Tibial artery (tissue), 4 donors: ENCODE measurements around the gene PDSS1.

ENCODE experiments used
- DNase-seq, 2 donors: peaks; one replicate each; pipeline ENCODE4 v3.0.0-alpha.2; 2019
- H3K27ac ChIP-seq, 2 donors: fragments of 200-600 bp; sonication (generic) in 1 of 2; 1 replicate in 1 of 2; 2 replicates in 1 of 2; pipeline ENCODE4 v1.5.1; 2018 to 2019; ENCODE audit warnings: mild to moderate bottlenecking in 1 of 2
- H3K27me3 ChIP-seq, 2 donors: fragments of 200-600 bp; sonication (generic) in 1 of 2; one replicate each; pipeline versions ENCODE4 v1.5.1 to v1.6.0; 2016 to 2019
- H3K36me3 ChIP-seq, 3 donors: fragments of 200-600 bp; sonication (generic) in 2 of 3; one replicate each; pipeline ENCODE4 v1.5.1; 2016 to 2019; ENCODE audit warnings: mild to moderate bottlenecking in 2 of 3
- H3K4me1 ChIP-seq, 4 donors: fragments of 200-600 bp; sonication (generic) in 2 of 4; 1 replicate in 3 of 4; 2 replicates in 1 of 4; pipeline ENCODE4 v1.5.1; 2016 to 2019
- H3K4me3 ChIP-seq, 2 donors: fragments of 200-600 bp; sonication (generic) in 1 of 2; 1 replicate in 1 of 2; 2 replicates in 1 of 2; pipeline ENCODE4 v1.5.1; 2018 to 2019; ENCODE audit warnings: mild to moderate bottlenecking in 2 of 2
- H3K9me3 ChIP-seq, 3 donors: fragments of 200-600 bp; sonication (generic) in 1 of 3; one replicate each; pipeline ENCODE4 v1.5.1; 2016 to 2019
- CTCF ChIP-seq, 2 experiments: fragments of 200-600 bp in 1 of 2; fragments of 450-650 bp in 1 of 2; IDR thresholded peaks; one replicate each; pipeline ENCODE4 v1.5.1; 2017 to 2019; ENCODE audit warnings: antibody characterized with exemption in 2 of 2, mild to moderate bottlenecking in 1 of 2, moderate library complexity in 1 of 2
- intact Hi-C: fragments of 100-400 bp; cut with DNase I; formaldehyde crosslinking; loops from one replicate; pipeline ENCODE4 v1.15.0; 2023; ENCODE audit warnings: low total_unique reads

The PDSS1 gene

DNA sequence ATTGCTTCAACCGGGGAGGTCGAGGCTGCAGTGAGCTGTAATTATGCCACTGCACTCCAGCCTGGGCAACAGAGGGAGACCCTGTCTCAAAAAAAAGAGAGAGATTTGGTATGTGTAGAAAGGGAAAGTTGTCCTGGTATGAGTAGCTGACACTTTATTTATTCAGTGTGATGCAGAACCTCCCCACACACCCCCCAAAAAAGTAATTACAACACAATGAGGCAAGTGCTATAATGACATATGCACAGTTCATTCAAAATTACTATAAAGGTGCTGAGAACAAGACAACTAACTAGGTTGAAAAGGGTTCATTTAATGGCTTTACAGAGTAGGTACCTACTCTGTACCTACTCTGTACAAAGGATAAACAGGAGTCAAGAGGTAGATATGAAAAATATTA is 80.2 kb downstream of the PDSS1 start:
- Histone ChIP-seq H3K36me3 (no peaks in the 10 kb centered on the region), H3K4me3 (no peak overlapping the region), H3K9me3 (no peaks in the 10 kb centered on the region), H3K27me3 (no peaks in the 10 kb centered on the region), H3K27ac (no peak overlapping the region), H3K4me1 (peaks cover 0 to 26% (median 10%) of the 10 kb centered on the region in 4 donors)
- DNase-seq, result no peak
- intact Hi-C loops, result no loop called here
- TF ChIP-seq CTCF (IDR thresholded peaks at IDR 0.05), result no peak

- H3K4me1 ChIP-seq, result peaks cover 0 to 26% (median 10%) of the 10 kb centered on the region in 4 donors
- H3K4me3 ChIP-seq, result no peak overlapping the region
- intact Hi-C loops, result no loop called here
- no peaks in the 10 kb centered on the region for H3K9me3 ChIP-seq
- no peak for DNase-seq
- TF ChIP-seq CTCF (IDR thresholded peaks at IDR 0.05), result no peak
- H3K27me3 ChIP-seq, result no peaks in the 10 kb centered on the region
- no peak overlapping the region for H3K27ac ChIP-seq
- no peaks in the 10 kb centered on the region for H3K36me3 ChIP-seq
Observed at GRCh38 chr10:26779176-26779860, 81.8 kb downstream of the PDSS1 start.

- no peaks in the 10 kb centered on the region for H3K27me3 ChIP-seq
- H3K27ac ChIP-seq, result no peak overlapping the region
- intact Hi-C loops, result no loop called here
- TF ChIP-seq CTCF (IDR thresholded peaks at IDR 0.05), result no peak
- no peaks in the 10 kb centered on the region for H3K9me3 ChIP-seq
- no peaks in the 10 kb centered on the region for H3K36me3 ChIP-seq
- H3K4me3 ChIP-seq, result no peak overlapping the region
- peaks cover 0 to 26% (median 12%) of the 10 kb centered on the region in 4 donors for H3K4me1 ChIP-seq
- DNase-seq, result no peak
Observed at GRCh38 chr10:26780106-26780792, 82.7 kb downstream of the PDSS1 start.

DNA sequence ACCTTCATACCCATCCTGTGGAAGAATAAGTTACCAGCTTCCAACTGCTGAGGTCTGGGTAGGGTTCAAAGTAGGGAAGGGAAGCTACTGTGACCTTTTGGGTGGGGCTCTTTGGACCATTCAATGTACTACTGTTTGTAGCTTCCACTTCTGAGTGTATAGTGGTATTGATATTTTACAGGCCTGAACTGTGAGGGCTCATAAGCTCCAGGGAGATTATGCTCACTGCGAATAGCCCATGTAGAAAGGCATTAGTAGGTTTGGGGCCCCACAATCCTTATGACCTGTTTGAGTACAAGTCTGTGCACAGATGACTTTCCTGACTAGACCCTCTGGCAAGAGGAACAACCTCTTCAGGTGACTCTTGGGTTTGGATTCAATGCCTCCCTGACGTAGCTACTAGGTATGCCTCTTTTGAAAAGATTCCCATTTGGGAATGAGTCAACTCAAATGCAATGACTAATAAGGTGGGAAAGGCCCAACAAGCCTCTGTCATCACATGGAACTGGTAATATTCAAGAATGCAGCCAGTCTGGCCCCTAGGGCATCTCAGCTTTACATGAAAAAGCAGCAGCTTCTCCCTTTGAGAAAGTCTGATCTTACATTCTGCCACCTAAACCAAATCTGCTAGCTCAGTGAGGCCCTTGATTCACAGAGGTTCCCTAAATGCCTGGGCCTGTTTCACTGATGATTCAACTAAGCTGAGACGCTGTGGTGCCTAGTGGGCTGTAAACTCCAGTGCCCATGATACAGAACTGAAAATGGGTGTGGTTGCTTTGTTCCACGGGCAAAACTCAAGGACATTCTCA is 83.5 kb downstream of the PDSS1 start:
- intact Hi-C loops, result no loop called here
- Histone ChIP-seq H3K27ac (no peak overlapping the region), H3K36me3 (no peaks in the 10 kb centered on the region), H3K27me3 (no peaks in the 10 kb centered on the region), H3K4me3 (no peak overlapping the region), H3K4me1 (peaks cover 0 to 26% (median 13%) of the 10 kb centered on the region in 4 donors), H3K9me3 (no peaks in the 10 kb centered on the region)
- TF ChIP-seq CTCF (IDR thresholded peaks at IDR 0.05), result no peak
- DNase-seq, result no peak

DNA sequence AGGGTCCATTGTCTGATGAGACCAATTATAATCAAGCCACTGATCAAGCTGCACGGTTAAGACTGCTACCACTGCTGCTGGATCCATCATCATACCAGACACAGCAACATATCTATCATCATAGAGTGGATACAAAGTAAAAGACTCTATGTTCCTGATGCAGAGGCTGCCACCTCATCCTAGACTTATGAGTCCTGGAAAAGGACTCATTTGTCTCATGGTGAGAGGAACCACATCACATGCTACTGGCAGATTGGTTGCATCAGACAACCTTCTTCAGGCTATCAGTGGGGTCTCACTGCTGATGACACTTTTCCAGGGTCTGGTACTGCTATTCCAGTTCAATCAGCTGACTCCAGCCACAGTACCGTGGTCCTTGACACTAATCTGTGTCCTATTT is 84.3 kb downstream of the PDSS1 start:
- intact Hi-C loops, result no loop called here
- H3K9me3 ChIP-seq, result no peaks in the 10 kb centered on the region
- DNase-seq, result no peak
- peaks cover 0 to 25% (median 12%) of the 10 kb centered on the region in 4 donors for H3K4me1 ChIP-seq
- H3K4me3 ChIP-seq, result no peak overlapping the region
- no peaks in the 10 kb centered on the region for H3K27me3 ChIP-seq
- H3K27ac ChIP-seq, result no peak overlapping the region
- TF ChIP-seq CTCF (IDR thresholded peaks at IDR 0.05), result no peak
- no peaks in the 10 kb centered on the region for H3K36me3 ChIP-seq
